WTC11 (cell line): ENCODE data around the gene MPV17L2. TPM values are rescaled to one million over a fixed set of nuclear protein-coding genes. Genes with fewer than 3 reads are reported as not detected.
A peak's percentile ranks its signal among the peaks of the same experiment; 100 is the strongest.

Experiments used
- ATAC-seq: fragments of 200-7000 bp; cut with Tn5 transposase; 2 replicates; pipeline ENCODE4 v1.10.0; 2021; ENCODE audit warnings: mild to moderate bottlenecking, moderate library complexity
- CTCF ChIA-PET: fragments of 300-600 bp; sonication (Branson Sonifier 250); formaldehyde crosslinking; loops from one replicate; lab custom pipeline; 2021; ENCODE audit warnings: antibody characterized with exemption; lab: Charles Lee
- POLR2A ChIA-PET: fragments of 350-600 bp; sonication (Branson Sonifier 250); formaldehyde crosslinking; loops from one replicate; lab custom pipeline; 2021; ENCODE audit warnings: antibody characterized with exemption; lab: Charles Lee
- DNase-seq: peaks from one replicate; pipeline ENCODE4 v3.0.0; 2021; ENCODE audit warnings: low spot score
- H3K27ac Mint-ChIP-seq: 2 replicates; pipeline ENCODE4 v1.8.0; 2021; ENCODE audit warnings: mixed read lengths
- H3K27me3 Mint-ChIP-seq: 2 replicates; pipeline ENCODE4 v1.8.0; 2021; ENCODE audit warnings: low read depth, mild to moderate bottlenecking, moderate library complexity, mixed read lengths
- H3K36me3 Mint-ChIP-seq: 2 replicates; pipeline ENCODE4 v1.8.0; 2021; ENCODE audit warnings: mixed read lengths
- H3K4me1 Mint-ChIP-seq: 2 replicates; pipeline ENCODE4 v1.8.0; 2022; ENCODE audit warnings: mixed read lengths
- H3K4me3 Mint-ChIP-seq: 2 replicates; pipeline ENCODE4 v1.8.0; 2021; ENCODE audit warnings: mild to moderate bottlenecking, moderate library complexity, mixed read lengths
- H3K9me3 Mint-ChIP-seq: 2 replicates; pipeline ENCODE4 v1.8.0; 2021; ENCODE audit warnings: mixed read lengths
- ATF3 ChIP-seq: sonication (generic); formaldehyde crosslinking; conservative IDR thresholded peaks from 2 replicates; pipeline ENCODE4 v1.8.1; 2022; ENCODE audit warnings: mild to moderate bottlenecking, missing genetic modification reagents
- ATF6 ChIP-seq: sonication (generic); formaldehyde crosslinking; IDR thresholded peaks from 2 replicates; pipeline ENCODE4 v1.8.1; 2023; ENCODE audit warnings: mild to moderate bottlenecking, missing genetic modification reagents
- CBFB ChIP-seq: sonication (generic); formaldehyde crosslinking; IDR thresholded peaks from 2 replicates; pipeline ENCODE4 v1.8.1; 2022; ENCODE audit warnings: mild to moderate bottlenecking, low read depth, missing genetic modification reagents
- ELF4 ChIP-seq: sonication (generic); formaldehyde crosslinking; IDR thresholded peaks from 2 replicates; pipeline ENCODE4 v1.8.1; 2022; ENCODE audit warnings: low read depth, mild to moderate bottlenecking, moderate library complexity, missing genetic modification reagents
- ERG ChIP-seq: fragments of 250-450 bp; sonication (Bioruptor Pico); IDR thresholded peaks from 2 replicates; pipeline ENCODE4 v1.8.0; 2021; ENCODE audit warnings: mild to moderate bottlenecking
- KAT7 ChIP-seq: sonication (generic); formaldehyde crosslinking; IDR thresholded peaks from 2 replicates; pipeline ENCODE4 v1.8.1; 2023; ENCODE audit warnings: missing genetic modification reagents, mild to moderate bottlenecking, borderline replicate concordance
- MXD4 ChIP-seq: fragments of 250-450 bp; sonication (Bioruptor Pico); IDR thresholded peaks from 2 replicates; pipeline ENCODE4 v1.8.0; 2021; ENCODE audit warnings: mild to moderate bottlenecking, moderate library complexity, borderline replicate concordance
- NFATC4 ChIP-seq: fragments of 250-450 bp; sonication (Bioruptor Pico); IDR thresholded peaks from 2 replicates; pipeline ENCODE4 v1.9.0; 2021; ENCODE audit warnings: mild to moderate bottlenecking
- OVOL2 ChIP-seq: fragments of 250-450 bp; sonication (Bioruptor Pico); IDR thresholded peaks from 2 replicates; pipeline ENCODE4 v1.9.0; 2021; ENCODE audit warnings: mild to moderate bottlenecking, borderline replicate concordance
- SMAD3 ChIP-seq: sonication (generic); formaldehyde crosslinking; IDR thresholded peaks from 2 replicates; pipeline ENCODE4 v1.8.0; 2022; ENCODE audit warnings: missing genetic modification reagents, mild to moderate bottlenecking, borderline replicate concordance
- SMAD4 ChIP-seq: sonication (generic); formaldehyde crosslinking; IDR thresholded peaks from 2 replicates; pipeline ENCODE4 v1.8.0; 2022; ENCODE audit warnings: mild to moderate bottlenecking, missing genetic modification reagents
- ZBTB21 ChIP-seq: sonication (generic); formaldehyde crosslinking; IDR thresholded peaks from 2 replicates; pipeline ENCODE4 v1.8.1; 2023; ENCODE audit warnings: mild to moderate bottlenecking, missing genetic modification reagents, borderline replicate concordance
- ZNF281 ChIP-seq: sonication (generic); formaldehyde crosslinking; IDR thresholded peaks from 2 replicates; pipeline ENCODE4 v1.8.0; 2023; ENCODE audit warnings: mild to moderate bottlenecking, missing genetic modification reagents
- ZNF423 ChIP-seq: fragments of 250-450 bp; sonication (Bioruptor Pico); IDR thresholded peaks from 2 replicates; pipeline ENCODE4 v2.1.2; 2022; ENCODE audit warnings: mild to moderate bottlenecking, moderate library complexity
- total RNA-seq: library from RNA; stranded (reverse); gene quantifications from 3 replicates; pipeline ENCODE4 v1.2.3, GENCODE V29; 2021
- TF ChIP-seq, protein P1 (sequence below): sonication (generic); formaldehyde crosslinking; IDR thresholded peaks from 2 replicates; pipeline ENCODE4 v1.8.1; 2023; ENCODE audit warnings: mild to moderate bottlenecking, moderate library complexity, missing genetic modification reagents
- TF ChIP-seq, protein P2 (sequence below): fragments of 250-450 bp; sonication (Bioruptor Pico); conservative IDR thresholded peaks from 2 replicates; pipeline ENCODE4 v1.9.0; 2021; ENCODE audit warnings: mild to moderate bottlenecking
- TF ChIP-seq, protein P3 (sequence below): sonication (generic); formaldehyde crosslinking; IDR thresholded peaks from 2 replicates; pipeline ENCODE4 v1.8.0; 2023; ENCODE audit warnings: missing genetic modification reagents, mild to moderate bottlenecking, borderline replicate concordance

MPV17L2 gene
- total RNA-seq, 1 experiment from 2014 or later, result 29.8 TPM

DNA sequence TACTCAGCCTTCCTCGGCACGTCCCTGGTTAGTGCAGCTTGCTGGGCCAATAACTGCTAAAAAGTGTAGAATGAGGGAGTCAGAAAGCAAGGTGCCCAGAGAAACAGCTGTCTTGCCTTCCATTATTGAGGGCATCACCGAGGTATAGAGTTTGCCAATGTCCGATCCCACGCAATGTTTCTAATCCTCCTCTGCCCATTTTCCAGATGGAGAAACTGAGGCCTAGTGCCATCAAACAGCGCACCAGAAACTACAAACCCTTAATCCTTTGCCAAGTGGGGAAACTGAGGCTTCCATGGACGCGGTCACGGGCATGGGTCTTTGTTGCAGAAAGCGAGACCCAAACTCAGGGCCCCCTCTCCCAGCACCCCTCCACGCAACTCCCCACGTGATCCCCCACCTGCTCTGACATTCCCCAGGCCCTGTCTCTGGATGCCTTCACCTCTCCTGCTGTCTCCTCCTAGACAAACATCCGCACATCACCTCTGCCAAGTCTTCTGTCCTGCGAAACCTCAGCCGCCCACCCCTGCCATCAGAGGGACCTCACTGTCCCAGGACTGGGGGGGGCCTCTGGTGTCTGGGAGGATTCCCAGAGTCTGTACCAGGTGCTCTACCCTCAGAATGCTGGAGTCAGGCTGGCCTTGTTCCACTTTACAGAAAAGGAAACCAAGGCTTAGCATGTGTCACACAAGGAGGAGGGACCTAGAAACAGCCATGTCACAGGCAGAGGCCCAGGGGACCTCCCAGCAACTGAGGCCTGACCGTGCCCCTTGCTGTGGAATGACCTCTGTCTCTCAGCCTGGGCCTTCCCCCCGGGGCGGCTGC, 34.1 kb downstream of the MPV17L2 start (continued):
- no peak for TF ChIP-seq ATF3 (CRISPR knock-in tag)
- TF ChIP-seq KAT7, result no peak
- TF ChIP-seq ZBTB21 (CRISPR knock-in tag), result no peak
- no peak for TF ChIP-seq ERG (CRISPR knock-in tag)
- TF ChIP-seq, protein P1, sequence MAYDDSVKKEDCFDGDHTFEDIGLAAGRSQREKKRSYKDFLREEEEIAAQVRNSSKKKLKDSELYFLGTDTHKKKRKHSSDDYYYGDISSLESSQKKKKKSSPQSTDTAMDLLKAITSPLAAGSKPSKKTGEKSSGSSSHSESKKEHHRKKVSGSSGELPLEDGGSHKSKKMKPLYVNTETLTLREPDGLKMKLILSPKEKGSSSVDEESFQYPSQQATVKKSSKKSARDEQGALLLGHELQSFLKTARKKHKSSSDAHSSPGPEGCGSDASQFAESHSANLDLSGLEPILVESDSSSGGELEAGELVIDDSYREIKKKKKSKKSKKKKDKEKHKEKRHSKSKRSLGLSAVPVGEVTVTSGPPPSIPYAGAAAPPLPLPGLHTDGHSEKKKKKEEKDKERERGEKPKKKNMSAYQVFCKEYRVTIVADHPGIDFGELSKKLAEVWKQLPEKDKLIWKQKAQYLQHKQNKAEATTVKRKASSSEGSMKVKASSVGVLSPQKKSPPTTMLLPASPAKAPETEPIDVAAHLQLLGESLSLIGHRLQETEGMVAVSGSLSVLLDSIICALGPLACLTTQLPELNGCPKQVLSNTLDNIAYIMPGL, result no peak
- TF ChIP-seq ZNF423 (CRISPR knock-in tag), result no peak
- TF ChIP-seq ATF6, result no peak
- TF ChIP-seq ZNF281 (CRISPR knock-in tag), result no peak

- no peak overlapping the region for H3K27ac Mint-ChIP-seq
- no peaks in the 10 kb centered on the region for H3K36me3 Mint-ChIP-seq
- no peak for DNase-seq
- H3K27me3 Mint-ChIP-seq, result peaks cover 36% of the 10 kb centered on the region
- peaks cover 36% of the 10 kb centered on the region for H3K4me1 Mint-ChIP-seq
- no peak for TF ChIP-seq ELF4
- TF ChIP-seq, protein P2, sequence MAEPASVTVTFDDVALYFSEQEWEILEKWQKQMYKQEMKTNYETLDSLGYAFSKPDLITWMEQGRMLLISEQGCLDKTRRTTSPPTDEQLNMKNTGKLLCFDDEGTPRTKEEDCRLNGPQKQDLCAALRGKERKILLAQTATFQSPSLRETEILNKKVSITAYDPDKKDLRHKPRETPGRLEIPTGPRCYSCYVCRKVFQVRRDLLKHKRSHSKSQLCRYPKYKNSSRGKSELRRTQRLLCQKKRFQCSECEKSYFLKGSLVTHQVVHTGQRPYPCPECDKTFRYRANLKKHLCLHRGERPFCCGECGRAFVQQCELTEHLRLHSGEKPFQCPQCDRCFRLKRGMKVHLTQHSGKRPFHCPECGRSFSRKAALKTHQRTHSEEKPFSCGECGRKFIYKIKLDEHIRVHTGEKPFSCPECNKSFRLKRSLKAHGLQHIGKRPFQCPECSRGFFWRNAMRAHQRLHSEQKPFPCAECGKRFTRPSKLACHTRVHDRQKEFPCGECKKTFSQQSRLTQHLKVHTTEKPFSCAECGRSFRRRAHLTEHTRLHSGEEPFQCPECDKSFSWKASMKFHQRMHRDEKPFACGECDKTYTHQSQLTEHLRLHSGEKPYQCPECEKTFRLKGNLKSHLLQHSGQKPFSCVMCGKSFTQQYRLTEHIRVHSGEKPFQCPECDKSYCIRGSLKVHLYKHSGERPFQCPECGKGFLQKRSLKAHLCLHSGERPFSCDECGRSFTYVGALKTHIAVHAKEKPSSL (CRISPR knock-in tag), result no peak
- ChIA-PET CTCF (no interaction called here), POLR2A (no interaction called here)
- no peak overlapping the region for H3K4me3 Mint-ChIP-seq
- no peaks in the 10 kb centered on the region for H3K9me3 Mint-ChIP-seq
- ATAC-seq, result no peak
Observed at GRCh38 chr19:18227781-18228271, 34.8 kb downstream of the MPV17L2 start.

GRCh38 chr19:18229474-18229873, 36.5 kb downstream of the MPV17L2 start:
- Mint-ChIP-seq H3K27me3 (peaks cover 36% of the 10 kb centered on the region), H3K27ac (no peak overlapping the region), H3K36me3 (no peaks in the 10 kb centered on the region), H3K4me1 (peaks cover 38% of the 10 kb centered on the region), H3K4me3 (no peak overlapping the region), H3K9me3 (no peaks in the 10 kb centered on the region)
- DNase-seq (no peak), ATAC-seq (no peak)
- ChIA-PET CTCF (no interaction called here), POLR2A (no interaction called here)
- TF ChIP-seq MXD4 (CRISPR knock-in tag), result no peak
- no peak for TF ChIP-seq CBFB (CRISPR knock-in tag)
- peak; percentile 18; the same call in 1 of the 2 replicates for TF ChIP-seq ZNF423 (CRISPR knock-in tag)
- TF ChIP-seq, protein P3, sequence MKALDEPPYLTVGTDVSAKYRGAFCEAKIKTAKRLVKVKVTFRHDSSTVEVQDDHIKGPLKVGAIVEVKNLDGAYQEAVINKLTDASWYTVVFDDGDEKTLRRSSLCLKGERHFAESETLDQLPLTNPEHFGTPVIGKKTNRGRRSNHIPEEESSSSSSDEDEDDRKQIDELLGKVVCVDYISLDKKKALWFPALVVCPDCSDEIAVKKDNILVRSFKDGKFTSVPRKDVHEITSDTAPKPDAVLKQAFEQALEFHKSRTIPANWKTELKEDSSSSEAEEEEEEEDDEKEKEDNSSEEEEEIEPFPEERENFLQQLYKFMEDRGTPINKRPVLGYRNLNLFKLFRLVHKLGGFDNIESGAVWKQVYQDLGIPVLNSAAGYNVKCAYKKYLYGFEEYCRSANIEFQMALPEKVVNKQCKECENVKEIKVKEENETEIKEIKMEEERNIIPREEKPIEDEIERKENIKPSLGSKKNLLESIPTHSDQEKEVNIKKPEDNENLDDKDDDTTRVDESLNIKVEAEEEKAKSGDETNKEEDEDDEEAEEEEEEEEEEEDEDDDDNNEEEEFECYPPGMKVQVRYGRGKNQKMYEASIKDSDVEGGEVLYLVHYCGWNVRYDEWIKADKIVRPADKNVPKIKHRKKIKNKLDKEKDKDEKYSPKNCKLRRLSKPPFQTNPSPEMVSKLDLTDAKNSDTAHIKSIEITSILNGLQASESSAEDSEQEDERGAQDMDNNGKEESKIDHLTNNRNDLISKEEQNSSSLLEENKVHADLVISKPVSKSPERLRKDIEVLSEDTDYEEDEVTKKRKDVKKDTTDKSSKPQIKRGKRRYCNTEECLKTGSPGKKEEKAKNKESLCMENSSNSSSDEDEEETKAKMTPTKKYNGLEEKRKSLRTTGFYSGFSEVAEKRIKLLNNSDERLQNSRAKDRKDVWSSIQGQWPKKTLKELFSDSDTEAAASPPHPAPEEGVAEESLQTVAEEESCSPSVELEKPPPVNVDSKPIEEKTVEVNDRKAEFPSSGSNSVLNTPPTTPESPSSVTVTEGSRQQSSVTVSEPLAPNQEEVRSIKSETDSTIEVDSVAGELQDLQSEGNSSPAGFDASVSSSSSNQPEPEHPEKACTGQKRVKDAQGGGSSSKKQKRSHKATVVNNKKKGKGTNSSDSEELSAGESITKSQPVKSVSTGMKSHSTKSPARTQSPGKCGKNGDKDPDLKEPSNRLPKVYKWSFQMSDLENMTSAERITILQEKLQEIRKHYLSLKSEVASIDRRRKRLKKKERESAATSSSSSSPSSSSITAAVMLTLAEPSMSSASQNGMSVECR (CRISPR knock-in tag), result no peak
- no peak for TF ChIP-seq OVOL2 (CRISPR knock-in tag)
- TF ChIP-seq NFATC4, result no peak
- no peak for TF ChIP-seq SMAD3
- no peak for TF ChIP-seq SMAD4 (CRISPR knock-in tag)
